Urinary bladder (tissue), 4 donors: ENCODE measurements around the gene RGS17. TPM values are rescaled to one million over a fixed set of nuclear protein-coding genes. Genes with fewer than 3 reads are reported as not detected.
"Not testable (repeated sequence)": the region's sequence is repeated elsewhere in the genome, so short reads cannot be mapped to it uniquely, and the experiment has no call there.

ENCODE experiments used
- DNase-seq: peaks from one replicate; pipeline ENCODE4 v3.0.0-alpha.2; 2015; ENCODE audit errors: extremely low spot score
- H3K27ac ChIP-seq: one replicate; pipeline ENCODE4 v1.5.1; 2013; ENCODE audit warnings: low read depth, mild to moderate bottlenecking, moderate library complexity
- H3K36me3 ChIP-seq: one replicate; pipeline ENCODE4 v1.6.1; 2013; ENCODE audit warnings: mild to moderate bottlenecking, moderate library complexity; ENCODE audit not compliant: insufficient read depth
- H3K4me1 ChIP-seq: one replicate; pipeline ENCODE4 v1.6.1; 2013; ENCODE audit warnings: mild to moderate bottlenecking, moderate library complexity; ENCODE audit not compliant: insufficient read depth
- H3K4me3 ChIP-seq: one replicate; pipeline ENCODE4 v1.5.1; 2013; ENCODE audit warnings: low read depth, low read length
- WGBS: extraction: QIAGEN DNeasy Blood & Tissue Kit; methylation state at CpG from one replicate; pipeline ENCODE4 v1.1.7; 2013; 5-methylcytosine and 5-hydroxymethylcytosine counted together
- polyA plus RNA-seq: library from polyadenylated mRNA; stranded (reverse); fragments of 200-250 nt; gene quantifications from one replicate; pipeline ENCODE4 v1.2.3, GENCODE V29; 2013
- small RNA-seq: library from RNA; depleted of rRNA; stranded (forward); fragments of <200 nt; gene quantifications from one replicate; pipeline ENCODE3, GENCODE V24; 2014
- total RNA-seq: library from RNA; depleted of rRNA; stranded (reverse); fragments of >200 nt; gene quantifications from one replicate; pipeline ENCODE4 v1.2.3, GENCODE V29; 2014
- donor health status: healthy with polysubstance abuse.
- donor health status: healthy.

Gene RGS17
- total and polyA plus RNA-seq, 2 donors: 0.68 to 6.6 TPM

DNA sequence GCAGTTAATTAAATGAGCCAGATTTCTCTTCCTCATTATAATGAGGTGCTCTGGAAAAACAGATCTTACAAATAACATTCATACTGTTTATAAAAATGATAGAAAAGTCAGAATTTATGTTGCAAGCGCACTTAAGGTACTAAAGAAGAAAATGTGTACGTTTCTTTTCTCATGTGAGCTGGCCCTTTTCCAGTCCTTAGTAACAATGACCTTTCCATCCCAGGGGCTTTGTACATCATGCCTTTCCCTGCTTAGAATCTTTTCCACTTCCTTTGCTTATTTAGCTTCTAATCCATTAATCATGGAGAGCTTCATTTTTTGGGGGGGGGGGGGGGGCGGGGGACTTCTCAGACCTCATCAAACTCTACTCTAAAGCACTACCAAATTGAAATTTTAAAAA lies 153.0 kb downstream of the RGS17 start:
- H3K4me1 ChIP-seq: no peaks in the 10 kb centered on the region

GRCh38 chr6:152977556-152977955 lies 153.5 kb downstream of the RGS17 start:
- Histone ChIP-seq H3K36me3 (peaks cover 2% of the 10 kb centered on the region), H3K4me1 (no peaks in the 10 kb centered on the region), H3K4me3 (no peak overlapping the region), H3K27ac (no peak overlapping the region)
- no peak for DNase-seq

More for the DNA sequence above, 153.0 kb downstream of the RGS17 start:
- WGBS: 46% methylated on average over 3 of the region's 3 CpGs
- peaks cover 2% of the 10 kb centered on the region for H3K36me3 ChIP-seq
- no peak for DNase-seq
- no peak overlapping the region for H3K4me3 ChIP-seq
- H3K27ac ChIP-seq: no peak overlapping the region

DNA sequence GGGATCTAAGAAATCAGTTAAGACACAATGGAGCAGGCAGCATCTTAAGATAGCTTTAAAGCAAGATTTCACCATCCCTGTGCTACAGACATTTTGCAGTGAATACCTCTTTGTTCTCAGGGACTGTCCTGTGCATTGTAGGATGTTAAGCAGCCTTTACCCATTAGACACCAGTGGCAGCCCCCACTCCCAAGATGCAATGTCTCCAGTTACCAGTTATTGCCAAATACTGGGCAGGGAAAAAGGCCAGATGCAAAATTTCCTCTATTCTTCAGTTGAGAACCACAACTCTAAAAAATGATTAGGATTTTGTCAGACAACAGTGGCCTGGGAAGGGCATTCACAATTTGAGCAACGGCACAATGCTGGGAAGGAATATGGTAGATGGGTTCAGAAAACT lies 154.3 kb downstream of the RGS17 start:
- WGBS: 99% methylated on average over 1 of the region's 1 CpG
- Histone ChIP-seq H3K36me3 (peaks cover 4% of the 10 kb centered on the region), H3K4me3 (no peak overlapping the region), H3K4me1 (no peaks in the 10 kb centered on the region), H3K27ac (no peak overlapping the region)
- no peak for DNase-seq

GRCh38 chr6:152975204-152975915 lies 155.7 kb downstream of the RGS17 start:
- no peaks in the 10 kb centered on the region for H3K4me1 ChIP-seq
- no peak overlapping the region for H3K4me3 ChIP-seq
- 88% methylated on average over 4 of the region's 4 CpGs for WGBS
- H3K36me3 ChIP-seq: peaks cover 4% of the 10 kb centered on the region
- no peak overlapping the region for H3K27ac ChIP-seq
- no peak for DNase-seq

- no peak overlapping the region for H3K27ac ChIP-seq
Measured at GRCh38 chr6:152973916-152974315, 157.2 kb downstream of the RGS17 start.

DNA sequence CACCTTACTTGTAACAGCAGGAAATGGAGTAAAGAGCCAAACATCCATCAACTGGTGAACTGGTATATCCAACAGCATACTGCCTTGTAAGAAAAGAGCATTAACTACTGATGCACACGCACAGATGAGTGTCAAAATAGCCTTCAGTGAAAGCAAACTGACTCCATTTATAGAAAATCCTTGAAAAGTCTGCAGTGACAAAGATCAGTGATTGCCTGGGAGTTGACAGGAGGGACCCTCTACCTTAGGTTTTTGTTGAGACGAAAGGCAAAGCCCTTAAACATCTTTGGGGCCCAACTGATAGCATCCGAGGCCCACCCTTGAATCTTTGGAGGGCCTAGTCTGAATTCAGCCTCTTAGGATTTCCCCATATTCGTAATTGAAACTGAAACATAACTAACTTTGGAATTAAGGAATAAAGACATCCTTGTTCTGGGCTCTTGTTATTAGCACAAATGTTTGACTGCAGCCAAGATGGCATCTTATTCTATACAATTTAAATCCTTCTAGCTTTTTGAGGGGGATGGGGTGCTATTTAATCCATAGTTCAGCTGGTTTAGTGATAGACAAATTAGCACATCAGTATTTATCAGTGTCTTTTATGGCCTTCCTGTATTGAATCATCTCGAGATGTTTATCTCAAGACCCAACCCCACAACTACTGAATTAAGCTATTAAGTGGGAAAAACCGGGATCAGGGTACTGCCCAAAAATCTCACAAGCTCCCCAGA lies 161.2 kb downstream of the RGS17 start:
- no peaks in the 10 kb centered on the region for H3K4me1 ChIP-seq
- no peak overlapping the region for H3K27ac ChIP-seq
- no peak for DNase-seq
- H3K4me3 ChIP-seq: no peak overlapping the region
- H3K36me3 ChIP-seq: peaks cover 2% of the 10 kb centered on the region
- WGBS: 95% methylated on average over 6 of the region's 6 CpGs

More at GRCh38 chr6:152973916-152974315, 157.2 kb downstream of the RGS17 start:
- WGBS: 100% methylated on average over 1 of the region's 1 CpG
- H3K4me1 ChIP-seq: no peaks in the 10 kb centered on the region
- no peak for DNase-seq
- peaks cover 4% of the 10 kb centered on the region for H3K36me3 ChIP-seq
- H3K4me3 ChIP-seq: no peak overlapping the region

DNA sequence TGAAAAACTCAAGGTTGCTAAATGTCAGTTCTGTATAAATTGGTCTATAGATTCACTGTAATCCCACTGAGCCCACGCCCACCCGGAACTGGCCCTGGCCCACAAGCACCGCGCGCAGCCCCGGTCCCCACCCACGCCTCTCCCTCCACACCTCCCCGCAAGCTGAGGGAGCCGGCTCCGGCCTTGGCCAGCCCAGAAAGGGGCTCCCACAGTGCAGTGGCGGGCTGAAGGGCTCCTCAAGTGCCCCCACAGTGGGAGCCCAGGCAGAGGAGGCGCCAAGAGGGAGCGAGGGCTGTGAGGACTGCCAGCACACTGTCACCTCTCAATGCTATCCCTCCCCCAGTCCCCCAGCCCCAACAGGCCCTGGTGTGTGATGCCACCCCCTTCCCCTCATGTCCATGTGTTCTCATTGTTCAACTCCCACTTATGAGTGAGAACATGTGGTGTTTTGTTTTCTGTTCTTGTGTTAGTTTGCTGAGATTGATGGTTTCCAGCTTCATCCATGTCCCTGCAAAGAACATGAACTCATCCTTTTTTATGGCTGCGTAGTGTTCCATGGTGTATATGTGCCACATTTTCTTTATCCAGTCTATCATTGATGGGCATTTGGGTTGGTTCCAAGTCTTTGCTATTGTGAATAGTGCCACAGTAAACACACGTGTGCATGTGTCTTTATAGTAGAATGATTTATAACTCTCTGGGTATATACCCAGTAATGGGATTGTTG lies 164.8 kb downstream of the RGS17 start:
- not testable (repeated sequence) for H3K4me3 ChIP-seq, H3K27ac ChIP-seq, DNase-seq, H3K4me1 ChIP-seq, H3K36me3 ChIP-seq
- 96% methylated on average over 15 of the region's 15 CpGs for WGBS

DNA sequence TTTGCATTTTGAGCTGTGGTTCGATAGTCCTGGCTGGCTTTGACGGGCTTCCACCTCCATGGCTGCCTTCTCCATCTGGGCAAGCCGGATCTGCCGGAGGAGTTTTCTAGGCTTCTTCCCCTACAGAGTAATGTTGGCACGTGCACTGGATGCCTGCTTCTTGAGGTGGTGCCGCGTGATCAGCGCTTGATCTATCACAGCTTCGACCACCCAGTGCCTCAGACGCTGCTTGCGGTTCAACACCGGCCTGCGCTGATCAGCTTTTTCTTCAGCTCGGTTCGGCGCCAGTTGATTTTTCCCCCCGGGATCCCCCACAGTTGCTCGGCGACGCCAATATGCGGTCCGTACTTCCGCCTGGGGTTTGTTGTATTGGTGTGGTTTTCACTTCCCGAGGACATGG lies 171.7 kb downstream of the RGS17 start:
- H3K36me3 ChIP-seq: no peaks in the 10 kb centered on the region
- H3K4me3 ChIP-seq: no peak overlapping the region
- no peak overlapping the region for H3K27ac ChIP-seq
- DNase-seq: no peak
- 92% methylated on average over 24 of the region's 24 CpGs for WGBS
- H3K4me1 ChIP-seq: no peaks in the 10 kb centered on the region

GRCh38 chr6:152957796-152958195 lies 173.3 kb downstream of the RGS17 start:
- 72% methylated on average over 1 of the region's 1 CpG for WGBS
- no peaks in the 10 kb centered on the region for H3K36me3 ChIP-seq
- no peak overlapping the region for H3K27ac ChIP-seq
- no peaks in the 10 kb centered on the region for H3K4me1 ChIP-seq
- H3K4me3 ChIP-seq: no peak overlapping the region
- DNase-seq: no peak

Small RNA genes lying within 50 kb of the gene (small RNA-seq; reads per million reads assigned to genes)
- gene AL080276.1 (not detected), gene RNA5SP224 (not detected)

Other genes starting within 250 kb of the RGS17 start
- gene FBXO5, start 148.2 kb downstream of the RGS17 start, total RNA-seq: 24.1 TPM
- gene FBXO5, start 148.2 kb downstream of the RGS17 start, polyA plus RNA-seq: 3.3 TPM
- gene MTRF1L, start 128.6 kb downstream of the RGS17 start, total RNA-seq: 19.7 TPM
- 13.0 TPM for gene MTRF1L, start 128.6 kb downstream of the RGS17 start, polyA plus RNA-seq